ENCODE results near the gene TRABD2B. TPM values are rescaled to one million over a fixed set of nuclear protein-coding genes. Genes with fewer than 3 reads are reported as not detected.

Gene TRABD2B
- total RNA-seq, 1 donor from 2014 or later: not detected

DNA sequence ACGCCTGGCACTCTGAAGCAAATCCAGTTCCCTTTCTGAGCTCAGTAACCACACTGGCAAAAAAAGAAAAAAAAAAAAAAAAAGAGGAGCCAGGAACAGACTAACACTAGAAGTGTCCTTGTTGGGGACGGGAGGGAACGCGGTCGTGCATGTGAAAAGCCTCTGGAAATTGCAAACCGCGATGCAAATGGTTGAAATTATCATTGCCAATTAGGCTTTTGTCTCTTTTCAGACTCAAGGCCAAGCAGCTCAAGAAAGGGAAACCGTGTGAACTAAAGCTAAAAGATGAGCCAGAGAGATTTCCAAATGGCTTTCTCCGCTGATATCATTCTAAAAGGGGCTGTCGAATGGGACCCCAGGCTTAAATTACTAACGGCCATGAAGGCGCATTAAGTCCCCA is 13.5 kb downstream of the TRABD2B start:
- TF ChIP-seq, protein P1, sequence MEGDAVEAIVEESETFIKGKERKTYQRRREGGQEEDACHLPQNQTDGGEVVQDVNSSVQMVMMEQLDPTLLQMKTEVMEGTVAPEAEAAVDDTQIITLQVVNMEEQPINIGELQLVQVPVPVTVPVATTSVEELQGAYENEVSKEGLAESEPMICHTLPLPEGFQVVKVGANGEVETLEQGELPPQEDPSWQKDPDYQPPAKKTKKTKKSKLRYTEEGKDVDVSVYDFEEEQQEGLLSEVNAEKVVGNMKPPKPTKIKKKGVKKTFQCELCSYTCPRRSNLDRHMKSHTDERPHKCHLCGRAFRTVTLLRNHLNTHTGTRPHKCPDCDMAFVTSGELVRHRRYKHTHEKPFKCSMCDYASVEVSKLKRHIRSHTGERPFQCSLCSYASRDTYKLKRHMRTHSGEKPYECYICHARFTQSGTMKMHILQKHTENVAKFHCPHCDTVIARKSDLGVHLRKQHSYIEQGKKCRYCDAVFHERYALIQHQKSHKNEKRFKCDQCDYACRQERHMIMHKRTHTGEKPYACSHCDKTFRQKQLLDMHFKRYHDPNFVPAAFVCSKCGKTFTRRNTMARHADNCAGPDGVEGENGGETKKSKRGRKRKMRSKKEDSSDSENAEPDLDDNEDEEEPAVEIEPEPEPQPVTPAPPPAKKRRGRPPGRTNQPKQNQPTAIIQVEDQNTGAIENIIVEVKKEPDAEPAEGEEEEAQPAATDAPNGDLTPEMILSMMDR (IDR thresholded peaks at IDR 0.05): no peak
- Mint-ChIP-seq H3K27me3 (ENCODE audit: unreplicated experiment) (peaks cover 48% of the 10 kb centered on the region), H3K4me1 (ENCODE audit: unreplicated experiment) (no peaks in the 10 kb centered on the region)

DNA sequence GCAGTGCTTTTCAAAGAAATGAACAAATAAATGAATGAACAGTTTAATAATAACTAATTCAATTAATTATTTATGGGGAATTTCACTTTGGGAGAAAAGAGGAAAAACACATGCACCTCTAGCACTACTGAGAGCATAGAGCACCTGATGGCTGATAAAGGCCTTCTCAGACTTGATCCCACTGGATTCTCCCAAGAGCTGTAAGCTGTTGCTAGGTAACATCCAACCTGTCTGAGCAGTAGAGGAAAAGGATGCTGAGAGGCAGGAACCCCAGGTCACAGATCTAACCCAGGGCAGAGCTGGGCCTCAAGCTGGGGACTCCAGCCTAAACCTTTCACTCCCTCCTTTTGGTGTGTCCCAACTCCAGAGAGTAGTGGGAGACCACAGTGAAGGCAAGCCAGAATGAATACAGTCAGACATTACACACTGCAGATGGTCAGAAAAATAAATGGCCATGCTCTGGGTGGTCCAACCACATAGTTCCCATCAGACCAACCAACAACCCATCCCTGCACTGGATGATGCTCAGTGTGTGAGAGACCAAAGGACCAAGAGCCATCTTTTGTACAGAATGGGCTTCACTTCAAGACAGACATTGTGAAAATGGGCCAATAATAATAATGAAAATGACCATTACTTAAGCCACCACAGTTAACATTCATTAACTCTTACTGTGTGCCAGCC is 15.4 kb downstream of the TRABD2B start:
- Mint-ChIP-seq H3K4me3 (ENCODE audit: unreplicated experiment) (no peak overlapping the region), H3K9me3 (ENCODE audit: unreplicated experiment) (no peaks in the 10 kb centered on the region), H3K27ac (ENCODE audit: unreplicated experiment) (no peak overlapping the region), H3K4me1 (ENCODE audit: unreplicated experiment) (no peaks in the 10 kb centered on the region), H3K27me3 (ENCODE audit: unreplicated experiment) (peaks cover 42% of the 10 kb centered on the region), H3K36me3 (ENCODE audit: unreplicated experiment) (no peaks in the 10 kb centered on the region)
- DNase-seq (ENCODE audit: extremely low spot score, unreplicated experiment): no peak
- TF ChIP-seq, protein P1 (IDR thresholded peaks at IDR 0.05): no peak

More for the DNA sequence above, 13.5 kb downstream of the TRABD2B start:
- no peaks in the 10 kb centered on the region for H3K9me3 Mint-ChIP-seq (ENCODE audit: unreplicated experiment)
- no peak overlapping the region for H3K27ac Mint-ChIP-seq (ENCODE audit: unreplicated experiment)
- DNase-seq (ENCODE audit: extremely low spot score, unreplicated experiment): no peak
- no peaks in the 10 kb centered on the region for H3K36me3 Mint-ChIP-seq (ENCODE audit: unreplicated experiment)
- no peak overlapping the region for H3K4me3 Mint-ChIP-seq (ENCODE audit: unreplicated experiment)

DNA sequence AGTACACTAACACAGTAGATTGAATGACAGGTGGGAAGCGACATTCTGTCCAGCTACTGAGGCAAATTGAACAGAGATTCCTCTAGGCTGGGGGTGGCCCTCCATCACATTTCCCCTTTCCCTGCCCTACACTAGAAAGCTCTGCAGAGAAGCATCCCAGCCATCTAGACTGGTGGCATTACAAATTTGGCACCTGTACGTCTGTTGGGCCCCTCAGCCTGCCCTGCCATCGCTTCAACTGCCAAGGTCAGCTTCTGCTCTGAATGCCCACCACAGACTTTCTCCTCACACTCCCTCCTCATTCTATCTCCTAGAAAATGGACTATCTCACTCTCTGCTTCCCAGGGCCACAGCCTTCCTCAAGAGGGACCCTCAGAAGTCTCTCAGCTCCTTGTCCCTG is 16.7 kb downstream of the TRABD2B start:
- Mint-ChIP-seq H3K27me3 (ENCODE audit: unreplicated experiment) (peaks cover 31% of the 10 kb centered on the region), H3K9me3 (ENCODE audit: unreplicated experiment) (no peaks in the 10 kb centered on the region), H3K4me1 (ENCODE audit: unreplicated experiment) (no peaks in the 10 kb centered on the region), H3K36me3 (ENCODE audit: unreplicated experiment) (no peaks in the 10 kb centered on the region), H3K27ac (ENCODE audit: unreplicated experiment) (no peak overlapping the region), H3K4me3 (ENCODE audit: unreplicated experiment) (no peak overlapping the region)
- no peak for DNase-seq (ENCODE audit: extremely low spot score, unreplicated experiment)
- TF ChIP-seq, protein P1 (IDR thresholded peaks at IDR 0.05): no peak

DNA sequence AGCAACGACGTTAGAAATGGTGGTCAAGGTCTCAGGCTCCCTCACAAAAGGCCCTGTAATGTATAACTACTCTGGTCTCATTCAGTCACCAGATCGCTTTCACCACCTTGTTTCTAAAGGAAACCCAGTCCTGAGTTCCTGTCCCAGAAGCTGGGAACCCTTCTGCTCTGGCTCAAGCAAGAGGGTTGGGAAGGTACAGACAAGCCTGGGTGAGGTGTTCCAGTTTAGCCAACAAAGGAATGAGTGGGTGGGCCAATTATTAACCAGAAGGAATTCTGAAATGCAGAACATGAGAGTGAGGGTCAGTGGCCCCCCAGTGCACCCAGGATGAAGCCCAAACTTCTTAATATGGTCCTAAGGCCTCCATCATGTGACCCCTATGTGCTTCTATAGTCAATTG is 17.5 kb downstream of the TRABD2B start:
- H3K27me3 Mint-ChIP-seq (ENCODE audit: unreplicated experiment): peaks cover 28% of the 10 kb centered on the region

DNA sequence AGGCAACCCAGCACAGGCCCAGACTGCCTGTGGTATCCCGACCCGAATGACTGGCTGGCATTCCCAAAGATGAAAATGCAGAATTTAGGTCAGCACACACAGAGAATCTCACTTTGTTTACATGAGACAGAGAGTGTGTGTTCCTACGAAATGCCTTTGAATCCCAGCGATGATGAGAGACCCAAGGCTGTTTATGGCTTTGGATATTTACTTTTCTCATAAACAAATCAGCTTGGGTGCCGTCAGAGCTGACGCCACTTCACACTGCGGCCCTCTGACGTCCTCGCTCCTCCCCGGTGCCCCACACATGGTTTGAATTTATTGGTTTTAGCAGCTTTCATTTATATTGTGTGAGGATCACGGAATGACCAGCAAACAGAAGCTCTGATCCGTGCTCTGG is 18.7 kb downstream of the TRABD2B start:
- no peaks in the 10 kb centered on the region for H3K9me3 Mint-ChIP-seq (ENCODE audit: unreplicated experiment)
- no peaks in the 10 kb centered on the region for H3K4me1 Mint-ChIP-seq (ENCODE audit: unreplicated experiment)
- H3K27ac Mint-ChIP-seq (ENCODE audit: unreplicated experiment): no peak overlapping the region

More for the DNA sequence above, 17.5 kb downstream of the TRABD2B start:
- Mint-ChIP-seq H3K27ac (ENCODE audit: unreplicated experiment) (no peak overlapping the region), H3K36me3 (ENCODE audit: unreplicated experiment) (no peaks in the 10 kb centered on the region), H3K4me1 (ENCODE audit: unreplicated experiment) (no peaks in the 10 kb centered on the region), H3K4me3 (ENCODE audit: unreplicated experiment) (no peak overlapping the region), H3K9me3 (ENCODE audit: unreplicated experiment) (no peaks in the 10 kb centered on the region)
- no peak for DNase-seq (ENCODE audit: extremely low spot score, unreplicated experiment)
- TF ChIP-seq, protein P1 (IDR thresholded peaks at IDR 0.05): no peak

More for the DNA sequence above, 18.7 kb downstream of the TRABD2B start:
- no peak for DNase-seq (ENCODE audit: extremely low spot score, unreplicated experiment)
- Mint-ChIP-seq H3K4me3 (ENCODE audit: unreplicated experiment) (no peak overlapping the region), H3K36me3 (ENCODE audit: unreplicated experiment) (no peaks in the 10 kb centered on the region), H3K27me3 (ENCODE audit: unreplicated experiment) (peaks cover 25% of the 10 kb centered on the region)
- TF ChIP-seq, protein P1 (IDR thresholded peaks at IDR 0.05): no peak

Measured in osteocyte (in vitro differentiated cells).